GM19238 (cell line): ENCODE measurements around the gene MARCHF7.
"Not testable (repeated sequence)": the region's sequence is repeated elsewhere in the genome, so short reads cannot be mapped to it uniquely, and the experiment has no call there.

Source experiments
- DNase-seq: peaks from one replicate; pipeline ENCODE4 v3.0.0; 2011; ENCODE audit warnings: low spot score; ENCODE audit not compliant: insufficient read length

Gene MARCHF7

GRCh38 chr2:159716409-159716808, 4.1 kb downstream of the MARCHF7 start:
- not testable (repeated sequence) for DNase-seq

DNA sequence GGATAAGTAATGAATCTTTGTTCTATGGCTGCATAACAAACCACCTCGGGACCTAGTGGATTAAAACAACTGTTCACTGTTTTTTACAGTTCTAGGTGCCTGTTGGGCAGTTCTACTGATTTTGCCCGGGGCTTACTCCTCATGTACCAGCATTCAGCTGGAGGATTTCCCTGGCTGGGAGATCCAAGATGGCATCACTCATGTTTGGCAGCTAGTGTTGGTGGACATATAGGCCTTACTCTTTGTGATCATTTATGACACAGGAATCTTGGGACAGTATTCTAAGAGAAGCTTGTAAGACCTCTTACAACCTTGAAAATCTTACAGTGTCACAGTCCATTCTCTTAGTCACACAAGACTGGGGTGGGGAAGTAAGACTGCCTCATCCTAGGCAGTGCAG, 4.6 kb downstream of the MARCHF7 start:
- DNase-seq, result no peak

DNA sequence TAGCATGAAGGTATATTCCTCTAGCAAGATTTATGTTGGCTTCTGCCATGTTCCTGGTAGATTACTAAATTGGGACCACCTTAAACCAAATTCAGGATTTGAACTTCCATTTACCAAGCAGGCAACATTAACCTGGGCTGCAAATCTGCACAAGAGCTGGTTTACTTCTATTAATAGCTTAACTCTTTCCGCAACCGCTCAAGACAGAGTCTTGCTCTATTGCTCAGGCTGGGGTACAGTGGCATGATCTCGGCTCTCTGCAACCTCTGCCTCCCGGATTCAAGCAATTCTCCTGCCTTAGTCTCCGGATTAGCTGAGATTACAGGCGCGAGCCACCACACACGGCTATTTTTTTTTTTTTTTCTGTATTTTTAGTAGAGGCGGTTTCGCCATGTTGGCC, 8.4 kb downstream of the MARCHF7 start:
- no peak for DNase-seq

DNA sequence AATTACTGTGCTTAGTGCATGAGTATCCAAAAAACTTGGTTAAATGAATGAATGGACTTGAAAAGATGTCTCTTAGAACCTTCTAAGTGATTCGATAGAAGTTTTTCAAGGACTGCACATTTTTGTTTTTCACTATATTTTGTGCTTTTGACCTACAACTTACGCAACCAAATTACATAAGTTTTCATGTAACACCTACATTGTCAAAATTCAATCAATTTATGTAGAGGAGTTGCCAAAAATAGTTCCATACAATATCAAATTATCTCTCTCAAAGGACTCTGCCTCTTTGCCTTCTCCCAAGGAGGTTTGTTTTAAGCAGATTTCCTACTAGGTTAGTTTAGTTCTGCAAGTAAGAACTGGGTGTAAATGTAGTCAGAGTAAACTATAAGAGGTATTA, 10.3 kb downstream of the MARCHF7 start:
- DNase-seq, result no peak

- not testable (repeated sequence) for DNase-seq
These were observed 12.7 kb downstream of the MARCHF7 start for GRCh38 chr2:159724795-159725572.

DNA sequence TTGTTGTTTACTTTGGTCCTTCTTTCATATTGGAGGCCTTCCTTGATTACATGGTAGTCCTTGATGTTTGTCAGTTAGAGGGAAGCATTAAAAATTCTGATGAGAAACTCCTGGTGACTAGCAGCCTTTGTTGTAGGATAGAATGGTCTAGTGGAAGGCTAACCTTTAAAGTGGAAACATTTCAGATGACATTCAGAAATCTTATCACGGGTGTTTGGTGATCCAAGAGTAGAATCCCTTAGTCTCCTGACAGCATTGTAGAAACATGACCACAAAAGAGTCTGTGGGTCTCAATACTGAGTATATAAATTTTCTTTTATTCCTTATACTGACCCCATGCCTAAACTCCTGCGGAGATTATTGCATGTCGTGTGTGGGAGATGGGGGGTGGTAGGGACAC, 13.4 kb downstream of the MARCHF7 start:
- no peak for DNase-seq

DNA sequence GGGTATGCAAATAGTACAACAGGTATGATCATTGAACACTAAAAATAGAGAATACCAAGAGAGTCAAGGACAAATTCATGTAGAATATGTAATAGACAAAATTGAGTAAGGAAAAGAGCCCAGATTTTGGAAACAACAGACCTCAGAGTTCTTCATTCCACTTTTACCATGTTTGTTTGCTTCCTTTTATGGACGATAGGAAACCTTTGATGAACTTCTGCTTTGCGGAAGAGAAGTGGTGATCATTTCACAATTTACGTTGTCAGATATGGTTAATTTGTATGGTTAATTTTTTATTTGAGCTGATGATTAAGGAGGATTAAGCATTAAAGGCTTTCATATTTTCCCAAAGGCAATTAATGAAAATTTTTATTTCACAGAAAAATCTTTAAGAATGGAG, 16.3 kb downstream of the MARCHF7 start:
- no peak for DNase-seq

GRCh38 chr2:159735648-159736047, 23.3 kb downstream of the MARCHF7 start:
- no peak for DNase-seq

DNA sequence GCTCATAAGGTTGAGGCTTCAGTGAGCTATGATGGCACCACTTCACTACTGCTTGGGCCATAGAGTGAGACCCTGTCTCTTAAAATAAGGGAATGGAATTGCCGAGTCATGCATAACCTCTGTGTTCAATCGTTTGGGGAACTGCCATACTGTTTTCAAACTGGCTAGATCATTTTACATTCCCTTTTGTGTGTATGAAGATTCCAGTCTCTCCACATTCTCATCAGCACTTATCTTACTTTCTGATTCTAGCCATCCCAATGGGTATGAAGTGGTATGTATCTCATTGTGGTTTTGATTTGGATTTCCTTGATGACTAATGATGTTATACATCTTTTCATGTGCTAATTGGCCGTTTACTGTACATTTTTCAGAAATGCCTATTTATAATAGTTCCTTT, 23.7 kb downstream of the MARCHF7 start:
- no peak for DNase-seq

- no peak for DNase-seq
These were observed 25.1 kb downstream of the MARCHF7 start for GRCh38 chr2:159737292-159737916.

DNA sequence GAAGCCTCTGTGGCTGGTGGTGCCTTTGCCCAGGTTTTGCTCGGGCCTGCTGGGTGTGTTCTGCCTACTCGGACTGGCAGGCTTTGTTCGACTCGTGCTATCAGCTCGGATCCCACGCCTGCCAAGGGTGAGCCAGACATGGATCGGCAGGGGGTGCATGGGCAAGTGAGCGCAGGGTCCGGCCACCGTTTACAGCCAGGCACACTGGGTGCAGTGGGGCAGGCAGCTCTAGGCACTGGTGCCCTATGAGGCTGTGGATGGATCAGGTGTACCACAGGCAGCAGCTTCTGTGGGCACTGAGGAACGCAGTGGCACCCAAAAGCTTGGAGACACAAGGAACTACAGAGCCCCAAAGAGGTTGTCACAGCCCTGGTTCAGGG, 25.6 kb downstream of the MARCHF7 start:
- no peak for DNase-seq

DNA sequence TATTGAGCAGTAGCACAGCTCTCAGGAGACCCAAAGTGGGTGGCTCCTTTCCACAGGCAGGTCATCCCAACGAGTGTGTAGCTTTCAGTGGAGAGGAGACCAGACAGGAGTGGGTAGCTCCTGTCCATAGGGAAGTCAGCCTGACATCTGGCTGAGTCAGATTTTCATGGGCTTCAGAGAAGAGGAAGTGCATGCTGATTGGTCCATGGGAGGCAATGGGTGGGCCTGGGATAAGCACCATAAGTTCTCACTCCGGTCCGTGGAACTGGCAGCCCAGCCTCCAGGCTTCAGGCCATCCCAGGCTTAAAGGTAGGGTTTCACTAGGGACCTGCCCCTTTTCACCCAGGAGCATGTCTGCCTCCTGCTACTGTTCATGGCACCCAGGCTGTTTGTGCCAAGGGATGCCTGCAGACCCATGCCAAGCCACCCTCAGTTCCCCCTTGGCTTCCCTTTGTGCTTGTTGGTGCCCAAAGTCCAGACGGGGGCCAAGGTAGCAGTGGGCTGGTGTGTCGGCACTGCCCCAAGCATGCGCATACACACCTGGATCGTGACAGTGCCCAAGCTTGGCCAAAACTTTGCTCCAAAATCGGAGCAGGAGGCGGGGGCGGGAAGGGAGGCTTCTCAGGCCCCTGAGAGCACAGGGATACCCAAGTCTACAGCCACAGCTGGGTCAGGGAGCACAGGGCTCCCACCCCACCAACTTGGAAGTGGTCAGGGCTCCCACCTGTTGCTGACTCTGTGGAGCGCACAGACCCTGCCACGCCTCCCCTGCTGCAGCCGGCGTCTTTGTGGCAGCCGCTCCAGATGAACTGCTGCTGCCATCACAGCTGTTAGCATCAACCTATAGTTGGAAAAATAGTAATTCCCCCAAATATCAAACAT, 26.4 kb downstream of the MARCHF7 start:
- no peak for DNase-seq

- no peak for DNase-seq
These were observed 30.5 kb downstream of the MARCHF7 start for GRCh38 chr2:159742846-159743245.

- DNase-seq, result no peak
These were observed 32.1 kb downstream of the MARCHF7 start for GRCh38 chr2:159744363-159744762.

- not testable (repeated sequence) for DNase-seq
These were observed 32.9 kb downstream of the MARCHF7 start for GRCh38 chr2:159745237-159745636.

- DNase-seq, result no peak
These were observed 35.8 kb downstream of the MARCHF7 start for GRCh38 chr2:159748089-159748488.

DNA sequence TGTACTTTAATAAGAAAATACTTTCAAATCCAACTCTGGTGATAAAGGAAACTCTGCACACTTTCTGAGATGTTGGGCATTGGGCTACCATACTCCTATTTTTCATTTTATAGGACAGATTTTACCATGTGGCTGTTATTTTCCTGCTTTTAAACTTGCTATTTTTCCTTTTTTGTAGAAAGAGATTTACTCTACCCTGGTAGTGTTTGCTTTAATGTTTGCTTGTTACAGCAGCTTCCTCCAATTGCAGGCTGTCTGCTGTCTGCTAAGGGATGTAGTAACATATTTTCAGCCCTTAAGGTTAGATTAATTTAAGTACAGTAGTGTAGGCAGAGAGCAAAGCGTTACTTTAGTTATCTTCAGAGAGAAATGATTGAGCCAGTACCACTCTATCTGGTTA, 38.6 kb downstream of the MARCHF7 start:
- DNase-seq, result no peak

DNA sequence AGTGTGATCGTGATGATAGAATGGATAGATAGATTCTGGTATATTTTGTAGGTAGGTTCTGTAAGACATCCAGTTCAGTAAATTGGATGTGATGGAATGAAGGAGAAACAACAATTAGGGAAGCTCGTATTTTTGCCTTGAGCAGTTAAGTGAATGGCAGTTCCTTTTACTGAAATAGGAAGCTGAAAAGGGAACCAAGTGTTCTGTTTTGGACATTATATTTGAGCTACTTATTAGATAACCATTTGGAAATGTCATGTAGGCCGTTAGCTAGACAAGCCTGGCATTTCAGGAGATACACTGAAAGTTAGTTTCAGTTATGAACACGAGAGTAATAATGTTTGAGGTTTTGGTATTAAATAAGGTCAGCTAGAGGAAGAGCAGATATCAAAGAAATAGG, 41.5 kb downstream of the MARCHF7 start:
- no peak for DNase-seq

- DNase-seq, result no peak
These were observed 42.7 kb downstream of the MARCHF7 start for GRCh38 chr2:159755014-159755413.

GRCh38 chr2:159755788-159756187, 43.5 kb downstream of the MARCHF7 start:
- DNase-seq, result no peak

- DNase-seq, result no peak
These were observed 45.9 kb downstream of the MARCHF7 start for GRCh38 chr2:159758239-159758638.

DNA sequence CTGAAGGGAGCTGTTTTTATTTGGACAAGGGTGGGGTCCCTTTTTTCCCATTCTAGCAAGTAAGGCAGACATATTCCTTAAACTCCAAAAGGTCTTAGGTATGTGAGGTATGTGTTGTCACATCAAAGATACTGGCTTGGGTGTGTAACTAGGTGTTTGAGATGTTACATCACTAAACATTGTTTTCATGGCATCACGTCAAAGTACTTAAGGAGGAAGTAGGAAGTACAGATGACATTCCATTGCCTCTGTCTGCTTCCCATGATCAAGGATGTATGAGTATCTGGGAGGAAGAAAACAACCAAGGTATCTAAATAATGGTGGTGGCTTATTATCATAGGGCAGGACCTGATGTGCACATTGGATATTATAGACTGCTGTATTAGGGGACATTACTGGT, 46.4 kb downstream of the MARCHF7 start:
- no peak for DNase-seq
